Fibroblast of skin of left quadriceps (primary cell): Measurements from ENCODE around the gene DEPDC5.
A peak's percentile ranks its signal among the peaks of the same experiment; 100 is the strongest.
"Not testable (repeated sequence)": the region's sequence is repeated elsewhere in the genome, so short reads cannot be mapped to it uniquely, and the experiment has no call there.

Experiments
- DNase-seq, 2 experiments: peaks; one replicate each; pipeline ENCODE4 v3.0.0-alpha.2; 2013; ENCODE audit warnings: low read depth in 2 of 2

The DEPDC5 gene

DNA sequence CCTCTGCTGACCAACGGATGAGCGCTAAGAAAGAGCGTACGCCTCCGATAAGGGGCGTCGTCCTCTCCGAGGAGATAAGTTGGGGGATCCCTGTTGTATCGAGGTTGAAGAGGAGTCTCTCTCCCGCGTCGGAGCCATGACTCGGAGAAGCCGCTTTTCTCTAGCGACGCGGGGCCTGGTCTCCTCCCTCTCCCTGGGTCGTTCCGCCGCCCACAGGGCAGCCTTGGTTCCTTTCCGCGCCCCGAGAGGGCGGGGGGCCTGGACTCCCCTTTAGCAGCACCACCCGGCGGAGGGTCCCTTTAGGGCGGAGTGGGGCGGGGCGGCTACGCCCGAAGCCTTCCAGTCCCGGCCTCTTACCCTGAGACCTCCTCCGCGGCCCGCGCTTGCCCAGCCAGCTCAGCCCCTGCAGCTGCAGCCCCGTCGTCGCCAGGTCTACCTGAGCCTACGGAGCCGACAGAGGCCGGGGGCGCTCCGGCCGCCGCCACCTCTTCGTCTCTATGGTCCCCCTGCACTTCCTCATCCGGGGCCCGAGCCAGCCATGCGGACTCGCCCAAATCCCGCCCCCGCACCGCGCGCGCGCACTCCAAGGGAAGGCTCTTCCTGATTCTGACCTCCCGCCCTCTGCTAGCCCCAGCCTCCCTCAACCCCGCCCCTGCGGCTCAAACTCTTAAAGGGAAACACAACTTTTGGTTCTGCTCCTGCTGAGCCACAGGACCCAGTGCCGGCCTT, 4.0 kb upstream of the DEPDC5 start, which contains the start of gene PRR14L:
TSS of gene PRR14L (minus strand) at position 497 of the 729 bp plus-strand sequence. CDS start 11,272 bp downstream, outside the sequence.
- peak; percentile 85 to 87 for DNase-seq

DNA sequence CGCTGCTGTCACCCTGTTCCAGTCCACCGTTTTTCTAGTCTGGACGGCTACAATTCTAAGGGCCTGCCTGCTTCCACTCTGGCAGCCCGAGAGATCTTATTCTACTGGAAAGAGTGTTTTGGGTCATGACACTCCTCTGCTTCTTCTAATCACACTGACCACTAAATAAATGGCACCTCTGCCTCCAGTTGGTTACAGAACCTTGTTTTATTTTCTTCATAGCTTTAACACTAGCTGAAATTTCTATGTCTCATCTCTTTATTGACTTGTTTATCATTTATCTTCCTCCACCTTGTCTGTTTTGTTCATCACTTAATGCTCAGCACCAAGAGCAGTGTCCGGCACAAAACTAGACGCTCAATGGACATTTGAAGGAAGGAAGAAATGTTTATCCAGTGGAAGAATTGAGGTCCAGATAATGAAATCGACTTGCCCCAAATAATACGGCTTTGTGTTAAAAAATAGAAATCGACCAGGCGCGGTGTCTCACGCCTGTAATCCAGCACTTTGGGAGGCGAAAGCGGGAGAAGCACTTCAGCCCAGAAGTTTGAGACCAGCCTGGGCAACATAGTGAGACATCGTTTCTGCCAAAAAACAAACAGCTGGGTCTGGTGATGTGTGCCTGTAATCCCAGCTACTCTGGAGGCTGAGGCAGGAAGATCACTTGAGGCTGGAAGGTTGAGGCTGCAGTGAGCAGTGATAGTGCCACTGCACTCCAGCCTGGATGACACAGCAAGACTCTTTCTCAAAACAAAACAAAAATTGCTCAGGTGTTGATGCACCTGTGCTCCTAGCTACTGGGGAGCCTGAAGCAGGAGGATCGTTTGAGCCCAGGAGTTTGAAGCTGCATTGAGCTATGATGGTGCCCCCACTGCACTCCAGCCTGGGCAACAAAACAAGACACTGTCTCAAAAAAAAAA, 3.2 kb upstream of the DEPDC5 start:
- DNase-seq, result no peak

DNA sequence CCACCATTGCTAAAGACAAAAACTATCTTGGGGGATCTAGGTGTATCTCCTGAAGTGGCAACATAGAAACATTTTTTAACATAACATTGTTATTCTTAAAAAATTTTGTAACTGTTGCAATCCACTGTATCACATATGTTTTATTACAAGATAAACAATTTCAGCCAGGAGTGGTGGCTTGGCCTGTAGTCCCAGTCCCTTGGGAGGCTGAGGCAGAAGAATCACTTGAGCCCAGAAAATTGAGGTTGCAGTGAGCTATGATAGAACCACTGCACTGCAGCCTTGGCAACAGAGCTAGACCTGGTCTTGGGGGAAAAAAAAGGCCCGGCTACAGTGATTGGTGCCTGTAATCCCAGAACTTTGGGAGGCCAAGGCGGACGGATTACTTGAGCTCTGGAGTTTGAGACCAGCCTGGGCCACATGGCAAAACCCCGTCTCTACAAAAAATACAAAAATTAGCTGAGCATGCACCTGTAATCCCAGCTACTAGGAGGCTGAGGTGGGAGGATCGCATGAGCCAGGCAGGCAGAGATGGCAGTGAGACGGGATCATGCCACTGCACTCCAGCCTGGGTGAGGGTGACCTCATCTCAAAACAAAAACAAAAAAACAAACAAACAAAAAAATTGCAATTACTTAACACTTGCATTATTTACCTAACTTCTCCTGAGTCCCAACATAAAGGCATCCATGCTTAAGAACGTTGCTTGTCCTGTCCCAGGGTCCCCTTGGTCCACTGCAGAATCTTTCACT, 1.5 kb upstream of the DEPDC5 start:
- no peak for DNase-seq

DNA sequence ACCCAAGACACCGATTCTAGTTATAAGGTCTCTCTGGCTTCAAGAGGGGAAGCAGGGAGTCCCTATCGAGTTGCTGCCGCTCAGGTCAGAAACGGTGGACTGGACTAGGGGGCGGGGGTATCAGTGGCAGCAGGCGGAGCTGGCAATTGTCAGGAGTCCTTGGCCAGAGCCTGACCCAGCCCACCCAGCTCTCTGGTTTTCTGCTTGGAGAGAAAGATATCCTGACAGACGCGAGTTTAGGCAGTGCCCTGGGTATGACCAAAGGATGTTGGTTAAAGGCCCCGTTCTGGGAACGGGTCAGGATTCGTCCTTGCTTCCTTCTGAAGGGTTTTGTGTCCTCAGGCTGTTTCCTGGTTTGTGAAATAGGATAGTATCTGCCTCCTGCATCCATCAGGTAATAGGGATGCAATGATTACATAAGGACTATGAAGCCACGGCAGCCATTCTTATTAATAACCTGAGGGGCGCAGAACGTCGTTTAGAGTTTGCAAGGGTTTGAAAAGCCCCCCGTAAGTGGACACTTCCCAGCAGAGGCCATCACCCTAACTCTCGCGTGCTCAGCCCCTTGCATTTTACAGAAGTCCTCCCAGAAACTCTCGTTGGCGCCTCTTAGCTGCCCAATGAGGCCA, 700 bp upstream of the DEPDC5 start:
- no peak for DNase-seq

DNA sequence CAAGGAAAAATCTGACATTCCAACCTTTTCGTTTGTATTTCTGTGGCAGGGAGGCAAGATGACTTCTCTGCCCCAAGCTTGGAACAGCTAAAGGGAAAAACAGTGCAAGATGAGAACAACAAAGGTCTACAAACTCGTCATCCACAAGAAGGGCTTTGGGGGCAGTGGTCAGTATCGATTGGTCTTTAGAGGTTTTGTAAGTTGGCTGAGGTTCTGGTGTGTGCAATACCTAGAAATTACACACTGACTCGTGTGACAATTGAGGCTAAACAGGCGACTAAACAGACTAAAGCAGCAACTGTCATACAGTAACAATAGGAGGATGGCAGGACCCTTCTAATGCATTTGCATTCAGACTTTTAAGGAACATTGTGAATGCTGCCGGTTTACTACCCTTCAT, 994 bp downstream of the DEPDC5 start:
- no peak for DNase-seq

DNA sequence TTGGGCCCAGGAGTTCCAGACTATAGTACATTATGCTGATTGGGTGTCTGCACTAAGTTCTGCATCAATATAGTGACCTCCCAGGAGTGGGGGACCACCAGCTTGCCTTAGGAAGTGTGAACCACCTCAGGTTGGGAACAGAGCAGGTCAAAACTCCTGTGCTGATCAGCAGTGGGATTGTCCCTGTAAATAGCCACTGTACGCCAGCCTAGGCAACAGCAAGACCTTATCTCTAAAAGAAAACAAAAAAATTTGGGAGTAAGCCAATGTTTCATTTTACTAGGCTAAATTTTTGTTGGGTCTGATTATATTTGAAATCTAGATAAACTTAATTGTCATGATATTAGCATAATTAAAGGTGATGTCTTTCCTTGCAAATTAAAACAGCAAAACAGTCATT, 3.4 kb downstream of the DEPDC5 start:
- DNase-seq, result no peak

DNA sequence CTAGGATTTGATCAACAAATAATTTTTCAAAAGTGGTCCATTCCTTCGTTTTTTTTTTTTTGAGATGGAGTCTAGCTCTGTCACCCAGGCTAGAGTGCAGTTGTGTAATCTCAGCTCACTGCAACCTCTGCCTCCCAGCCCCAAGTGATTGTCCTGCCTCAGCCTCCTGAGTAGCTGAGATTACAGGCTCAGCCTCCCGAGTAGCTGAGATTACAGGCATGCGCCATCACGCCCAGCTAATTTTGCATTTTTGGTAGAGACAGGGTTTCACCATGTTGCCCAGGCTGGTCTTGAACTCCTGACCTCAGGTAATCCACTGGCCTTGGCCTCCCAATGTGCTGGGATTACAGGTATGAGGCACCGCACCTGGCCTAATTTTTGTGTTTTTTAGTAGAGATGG, 5.0 kb downstream of the DEPDC5 start:
- not testable (repeated sequence) for DNase-seq

DNA sequence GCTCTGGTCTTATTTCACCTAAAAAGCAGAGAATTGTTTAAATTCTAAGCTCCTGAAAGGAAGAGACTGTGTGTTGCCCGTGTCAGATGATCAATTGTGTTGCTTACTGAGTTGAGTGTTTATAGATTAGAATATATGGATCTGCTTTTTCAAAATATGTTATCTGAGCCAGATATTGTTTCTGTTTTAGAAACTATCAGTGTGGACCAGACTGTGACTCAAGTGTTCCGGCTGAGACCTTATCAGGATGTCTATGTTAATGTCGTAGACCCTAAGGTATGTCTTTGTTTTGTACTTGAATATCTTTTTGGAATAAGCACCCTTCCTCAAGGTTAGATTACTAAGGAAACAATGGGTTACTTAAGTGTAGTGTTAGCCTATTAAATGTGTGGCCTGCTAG, 11.0 kb downstream of the DEPDC5 start:
- no peak for DNase-seq

DNA sequence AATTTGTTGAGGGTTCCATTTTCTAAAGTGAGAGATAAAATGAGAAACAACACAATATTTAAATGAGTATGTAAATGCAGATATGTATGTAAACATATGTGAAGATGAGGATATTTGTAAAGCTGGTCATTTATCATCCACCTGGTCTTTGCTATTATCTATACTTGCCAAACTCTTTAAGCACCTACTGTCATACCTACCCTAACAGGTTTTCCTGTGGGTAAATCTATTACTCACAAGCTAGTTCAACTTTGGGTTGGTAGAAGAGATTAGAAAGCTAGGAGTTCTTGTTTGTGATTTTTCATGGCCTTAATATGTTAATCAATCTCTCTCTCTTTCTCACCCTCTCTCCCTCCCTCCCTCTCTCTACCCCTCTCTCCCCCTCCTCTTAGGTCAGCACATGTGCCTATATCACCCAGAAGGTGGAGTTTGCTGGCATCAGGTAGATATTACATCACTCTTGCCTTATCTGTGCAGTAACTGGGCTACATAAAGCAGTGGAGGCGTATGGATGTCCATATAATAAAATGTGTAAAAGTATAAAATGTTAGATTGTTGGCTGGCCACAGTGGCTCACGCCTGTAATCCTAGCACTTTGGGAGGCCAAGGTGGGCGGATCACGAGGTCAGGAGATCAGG, 14.7 kb downstream of the DEPDC5 start:
- no peak for DNase-seq

DNA sequence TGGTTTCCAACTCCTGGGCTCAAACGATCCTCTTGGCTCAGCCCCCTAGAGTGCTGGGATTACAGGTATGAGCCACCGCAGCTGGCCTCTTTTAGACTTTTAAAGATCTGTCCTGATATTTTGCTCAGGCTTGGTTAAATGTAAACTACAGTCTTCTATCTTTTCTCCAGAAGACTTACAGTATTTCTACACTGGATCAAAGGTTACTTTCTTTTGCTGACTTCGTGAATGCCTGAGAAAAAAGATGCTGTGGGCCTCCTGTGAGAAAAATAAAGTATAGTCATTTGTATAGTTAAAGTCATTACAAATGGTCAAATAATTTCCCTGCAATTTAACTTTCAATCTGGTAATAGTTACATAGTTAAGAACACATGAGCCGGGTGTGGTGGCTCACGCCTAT, 19.6 kb downstream of the DEPDC5 start:
- no peak for DNase-seq

DNA sequence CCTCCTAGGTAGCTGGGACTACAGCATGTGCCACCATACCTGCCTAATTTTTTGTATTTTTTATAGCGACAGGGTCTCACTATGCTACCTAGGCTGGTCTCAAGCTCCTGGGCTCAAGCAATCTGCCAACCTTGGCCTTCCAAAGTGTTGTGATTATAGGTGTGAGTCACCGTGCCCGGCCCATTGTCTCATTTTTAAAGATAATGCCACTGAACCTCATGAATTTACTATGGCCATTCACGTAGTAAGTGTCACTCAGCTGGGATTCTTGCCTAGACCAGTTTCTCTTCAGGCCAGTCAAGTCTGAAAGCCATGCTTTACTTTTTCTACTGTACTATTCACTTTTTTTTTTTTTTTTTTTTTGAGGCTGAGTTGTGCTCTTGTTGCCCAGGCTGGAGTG, 22.4 kb downstream of the DEPDC5 start:
- no peak for DNase-seq

DNA sequence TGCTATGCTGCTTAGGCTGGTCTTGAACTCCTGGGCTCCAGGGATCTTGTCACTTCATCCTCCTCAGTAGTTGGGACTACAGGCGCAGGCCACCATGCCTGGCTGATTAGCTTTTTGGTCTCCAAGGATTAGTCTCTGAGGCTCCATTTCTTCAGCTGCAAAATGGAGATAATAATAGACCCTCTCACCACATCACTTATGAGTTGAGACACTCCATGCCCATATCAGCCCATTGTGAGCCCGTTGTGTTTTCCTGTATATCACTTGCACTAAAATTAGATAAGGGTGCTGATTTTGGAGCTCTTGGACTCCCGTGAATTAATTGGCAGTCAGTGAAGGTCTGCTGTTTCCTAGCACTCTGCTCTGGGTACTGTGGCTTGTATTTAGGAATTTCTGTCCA, 36.0 kb downstream of the DEPDC5 start:
- DNase-seq, result no peak

DNA sequence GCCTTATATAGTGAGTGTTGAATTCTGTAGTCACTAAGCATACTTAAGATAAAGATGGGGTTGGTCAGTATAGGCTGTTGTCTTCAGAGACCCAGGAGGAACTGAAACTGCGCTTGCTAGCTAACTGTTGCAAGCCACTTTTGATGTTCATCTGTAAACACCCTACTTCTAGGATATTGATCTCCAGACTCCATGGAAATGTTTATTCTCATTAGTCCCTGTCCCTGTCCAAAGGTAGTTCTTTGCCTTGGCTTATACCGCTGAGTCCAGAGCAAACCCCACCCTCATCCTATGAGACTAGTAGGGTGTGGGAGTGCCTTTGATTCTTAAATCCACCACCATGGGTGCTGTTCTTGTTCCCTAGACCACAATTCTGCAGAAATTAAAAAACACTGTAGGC, 36.4 kb downstream of the DEPDC5 start:
- no peak for DNase-seq

DNA sequence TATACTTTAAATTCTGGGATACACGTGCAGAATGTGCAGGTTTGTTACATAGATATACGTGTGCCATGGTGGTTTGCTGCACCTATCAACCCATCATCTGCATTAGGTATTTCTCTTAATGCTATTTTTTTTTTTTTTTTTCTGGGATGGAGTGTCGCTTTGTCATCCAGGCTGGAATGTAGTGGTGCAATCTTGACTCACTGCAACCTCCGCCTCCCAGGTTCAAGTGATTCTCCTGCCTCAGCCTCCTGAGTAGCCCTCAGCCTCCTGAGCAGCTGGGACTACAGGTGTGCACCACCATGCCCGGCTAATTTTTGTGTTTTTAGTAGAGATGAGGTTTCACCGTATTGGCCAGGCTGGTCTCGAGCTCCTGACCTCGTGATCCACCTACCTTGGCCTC, 45.5 kb downstream of the DEPDC5 start:
- DNase-seq, result not testable (repeated sequence)

DNA sequence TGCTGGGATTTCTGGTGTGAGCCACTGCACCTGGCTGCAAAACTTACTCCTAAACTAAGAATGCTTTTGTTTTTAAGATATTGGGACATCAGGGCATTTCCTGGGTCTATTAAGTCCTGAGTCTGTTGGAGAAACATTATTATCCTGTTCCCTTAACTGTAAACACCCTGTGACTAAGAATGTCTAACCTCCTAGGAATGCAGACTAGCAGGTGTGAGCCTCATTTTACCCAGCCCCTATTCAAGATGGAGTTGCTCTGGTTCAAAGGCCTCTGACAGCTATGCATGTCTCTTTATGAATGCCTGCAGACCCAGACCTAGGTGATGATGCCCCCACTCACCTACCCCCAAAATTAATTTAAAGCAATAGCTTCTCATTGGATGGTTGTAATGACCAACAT, 46.2 kb downstream of the DEPDC5 start:
- no peak for DNase-seq

DNA sequence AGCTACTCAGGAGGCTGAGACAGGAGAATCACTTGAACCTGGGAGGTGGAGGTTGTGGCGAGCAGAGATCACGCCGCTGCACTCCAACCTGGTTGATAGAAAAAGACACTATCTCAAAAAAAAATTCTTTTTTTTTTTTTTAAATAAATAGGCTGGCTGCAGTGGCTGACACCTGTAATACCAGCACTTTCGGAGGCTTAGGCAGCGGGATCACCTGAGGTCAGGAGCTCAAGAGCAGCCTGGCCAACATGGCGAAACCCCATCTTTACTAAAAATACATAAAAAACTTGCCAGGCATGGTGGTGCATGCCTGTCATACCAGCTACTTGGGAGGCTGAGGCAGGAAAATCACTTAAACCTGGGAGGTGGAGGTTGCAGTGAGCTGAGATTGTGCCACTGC, 47.0 kb downstream of the DEPDC5 start:
- DNase-seq, result not testable (repeated sequence)

DNA sequence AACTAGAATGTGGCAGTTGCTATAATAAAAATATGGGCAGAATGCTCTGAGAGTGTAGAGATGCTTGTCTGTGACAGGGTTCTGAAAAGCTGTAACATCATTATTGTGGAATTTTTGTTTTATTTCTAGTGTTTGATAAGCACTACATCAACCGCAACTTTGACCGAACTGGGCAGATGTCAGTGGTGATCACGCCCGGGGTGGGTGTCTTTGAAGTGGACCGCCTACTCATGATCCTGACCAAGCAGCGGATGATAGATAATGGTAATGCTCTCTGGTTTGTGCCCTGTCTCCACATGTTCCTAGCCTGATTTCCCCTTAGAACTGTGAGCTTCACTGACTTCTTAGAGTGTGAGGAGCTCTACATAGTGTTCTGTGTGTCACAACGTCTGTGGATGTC, 48.8 kb downstream of the DEPDC5 start:
- DNase-seq, result no peak

DNA sequence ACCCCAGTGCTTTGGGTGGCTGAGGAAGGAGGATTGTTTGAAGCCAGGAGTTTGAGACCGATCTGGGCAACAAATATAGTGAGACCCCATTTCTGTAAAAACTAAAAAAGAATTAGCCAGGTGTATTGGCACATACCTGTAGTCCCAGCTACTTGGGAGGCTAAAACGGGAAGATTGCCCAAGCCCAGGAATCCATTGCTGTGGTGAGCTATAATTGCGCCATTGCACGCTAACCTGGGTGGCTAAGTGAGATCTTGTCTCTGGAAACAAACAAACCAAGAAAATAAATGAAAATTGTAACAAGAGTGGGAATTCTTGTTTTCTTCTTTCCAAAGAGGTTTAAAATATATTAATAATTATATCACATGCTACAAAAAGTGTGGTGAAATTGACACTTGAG, 52.9 kb downstream of the DEPDC5 start:
- no peak for DNase-seq

DNA sequence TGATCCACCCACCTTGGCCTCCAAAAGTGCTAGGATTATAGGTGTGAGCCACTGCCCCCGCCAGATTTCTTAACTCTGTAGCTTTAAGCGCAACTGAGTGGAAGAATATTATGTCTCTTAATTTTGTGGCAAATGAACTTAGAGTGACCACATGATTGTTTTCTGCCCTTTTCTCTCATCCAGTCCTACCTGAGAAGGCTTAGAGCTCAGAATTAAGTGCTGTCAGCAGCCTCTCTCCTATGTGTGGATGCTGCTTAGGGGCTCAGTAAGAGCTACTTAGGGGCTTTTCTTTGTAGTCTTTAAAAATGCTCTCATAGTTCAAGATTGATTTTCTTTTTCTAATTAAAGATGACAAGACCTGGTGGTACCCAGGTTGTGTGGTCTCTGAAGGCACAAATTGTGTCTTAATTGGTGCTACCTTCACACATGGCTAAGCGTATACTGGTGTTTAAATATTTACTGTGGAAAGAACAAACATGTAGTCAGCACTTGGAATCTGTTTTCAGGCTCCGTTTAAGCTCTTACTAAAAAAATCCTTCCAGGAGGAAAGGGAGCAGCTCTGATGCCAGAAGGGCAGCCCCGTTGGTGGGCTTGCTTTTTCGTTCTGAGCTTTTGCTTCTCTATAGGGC, 59.3 kb downstream of the DEPDC5 start:
- DNase-seq, result no peak

DNA sequence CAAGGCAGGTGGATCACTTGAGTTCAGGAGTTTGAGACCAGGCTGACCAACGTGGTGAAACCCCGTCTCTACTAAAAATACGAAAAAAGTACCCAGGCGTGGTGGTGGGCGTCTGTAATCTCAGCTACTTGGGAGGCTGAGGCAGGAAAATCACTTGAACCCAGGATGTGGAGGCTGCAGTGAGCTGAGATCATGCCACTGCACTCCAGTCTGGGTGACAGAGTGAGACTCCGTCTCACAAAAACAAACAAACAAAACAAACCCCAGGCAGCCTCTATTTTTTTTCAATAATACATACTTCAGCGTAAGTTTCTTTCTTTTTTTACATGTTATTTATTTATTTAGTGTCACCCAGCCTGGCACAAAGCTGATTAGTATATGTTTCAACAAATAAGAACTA, 60.1 kb downstream of the DEPDC5 start:
- DNase-seq, result not testable (repeated sequence)

DNA sequence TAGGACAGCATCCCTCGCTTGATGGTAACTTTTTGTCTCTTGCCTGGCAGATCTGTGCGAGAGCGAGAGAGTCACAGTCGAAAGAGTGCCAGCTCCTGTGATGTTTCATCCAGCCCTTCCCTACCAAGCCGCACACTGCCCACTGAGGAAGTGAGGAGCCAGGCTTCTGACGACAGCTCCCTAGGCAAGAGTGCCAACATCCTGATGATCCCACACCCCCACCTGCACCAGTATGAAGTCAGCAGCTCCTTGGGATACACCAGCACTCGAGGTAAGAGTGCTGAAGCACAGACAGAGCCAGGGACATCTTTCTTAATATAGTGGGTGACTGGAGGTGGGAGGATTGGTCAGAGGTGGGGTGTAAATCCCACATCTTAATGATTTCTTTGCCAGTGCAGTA, 61.1 kb downstream of the DEPDC5 start:
- DNase-seq, result no peak
